Hepatocyte (in vitro differentiated cells): ENCODE measurements around the gene TWSG1.

Experiments
- EZH2 ChIP-seq: fragments of 200-600 bp; sonication (generic); IDR thresholded peaks from 2 replicates; pipeline ENCODE4 v1.6.1; 2016; ENCODE audit warnings: antibody characterized with exemption, mild to moderate bottlenecking, borderline replicate concordance
- TF ChIP-seq, protein P1 (sequence below): fragments of 200-600 bp; sonication (generic); IDR thresholded peaks from 2 replicates; pipeline ENCODE4 v1.5.1; 2016; ENCODE audit warnings: antibody characterized with exemption, mild to moderate bottlenecking; ENCODE audit not compliant: poor library complexity

DNA sequence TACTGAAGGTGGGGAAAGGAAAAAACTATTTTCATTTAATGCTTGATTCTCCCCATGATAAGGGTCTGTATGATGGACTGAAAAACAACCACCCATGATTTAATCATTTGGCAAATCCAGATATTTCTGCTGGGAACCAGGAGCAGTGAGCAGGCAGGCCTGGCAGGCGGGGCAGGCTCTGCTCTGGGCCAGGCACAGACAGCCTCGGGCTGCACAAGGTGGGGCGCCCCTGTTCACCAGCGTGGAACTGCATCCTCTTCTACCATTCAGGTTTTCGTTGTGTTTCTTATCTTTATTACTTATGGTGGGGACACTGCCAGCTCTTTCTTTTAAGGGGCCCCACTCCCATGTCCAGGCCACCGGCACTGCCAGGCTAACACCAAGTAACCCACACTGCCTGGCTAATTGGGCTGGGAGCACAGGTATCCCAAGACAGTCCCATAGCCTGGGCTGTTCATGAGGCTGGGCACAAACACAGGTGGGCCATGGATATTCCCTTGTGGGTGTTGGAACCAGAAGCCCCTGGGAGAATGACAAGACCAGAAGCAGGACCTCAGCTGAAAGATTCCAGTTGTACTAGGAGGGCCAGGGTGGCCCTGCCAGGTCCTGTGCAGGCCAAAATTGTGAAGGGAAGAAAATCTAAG, 83.6 kb downstream of the TWSG1 start:
- TF ChIP-seq, protein P1, sequence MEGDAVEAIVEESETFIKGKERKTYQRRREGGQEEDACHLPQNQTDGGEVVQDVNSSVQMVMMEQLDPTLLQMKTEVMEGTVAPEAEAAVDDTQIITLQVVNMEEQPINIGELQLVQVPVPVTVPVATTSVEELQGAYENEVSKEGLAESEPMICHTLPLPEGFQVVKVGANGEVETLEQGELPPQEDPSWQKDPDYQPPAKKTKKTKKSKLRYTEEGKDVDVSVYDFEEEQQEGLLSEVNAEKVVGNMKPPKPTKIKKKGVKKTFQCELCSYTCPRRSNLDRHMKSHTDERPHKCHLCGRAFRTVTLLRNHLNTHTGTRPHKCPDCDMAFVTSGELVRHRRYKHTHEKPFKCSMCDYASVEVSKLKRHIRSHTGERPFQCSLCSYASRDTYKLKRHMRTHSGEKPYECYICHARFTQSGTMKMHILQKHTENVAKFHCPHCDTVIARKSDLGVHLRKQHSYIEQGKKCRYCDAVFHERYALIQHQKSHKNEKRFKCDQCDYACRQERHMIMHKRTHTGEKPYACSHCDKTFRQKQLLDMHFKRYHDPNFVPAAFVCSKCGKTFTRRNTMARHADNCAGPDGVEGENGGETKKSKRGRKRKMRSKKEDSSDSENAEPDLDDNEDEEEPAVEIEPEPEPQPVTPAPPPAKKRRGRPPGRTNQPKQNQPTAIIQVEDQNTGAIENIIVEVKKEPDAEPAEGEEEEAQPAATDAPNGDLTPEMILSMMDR = no peak
- TF ChIP-seq EZH2 = no peak
